PC-9 (cell line): Measurements from ENCODE around the gene AADAC.

Experiments
- CTCF ChIP-seq: fragments of 200-600 bp; sonication (generic); conservative IDR thresholded peaks from 2 replicates; pipeline ENCODE4 v1.6.1; 2017; ENCODE audit warnings: mixed run types, antibody characterized with exemption, mild to moderate bottlenecking, moderate library complexity
- EZH2 ChIP-seq: fragments of 200-600 bp; sonication (generic); IDR thresholded peaks from 2 replicates; pipeline ENCODE4 v1.8.0; 2017; ENCODE audit warnings: antibody characterized with exemption, low read depth

- TF ChIP-seq CTCF (no peak), EZH2 (no peak)
These were observed 3.6 kb downstream of the AADAC start for GRCh38 chr3:151817473-151817872.
